ENCODE measurements around the gene ZFP36L2. TPM values are rescaled to one million over a fixed set of nuclear protein-coding genes. Genes with fewer than 3 reads are reported as not detected.

Gene ZFP36L2
- total RNA-seq, 4 donors from 2014 or later, result 50.9 to 83.2 (median 73.4) TPM

DNA sequence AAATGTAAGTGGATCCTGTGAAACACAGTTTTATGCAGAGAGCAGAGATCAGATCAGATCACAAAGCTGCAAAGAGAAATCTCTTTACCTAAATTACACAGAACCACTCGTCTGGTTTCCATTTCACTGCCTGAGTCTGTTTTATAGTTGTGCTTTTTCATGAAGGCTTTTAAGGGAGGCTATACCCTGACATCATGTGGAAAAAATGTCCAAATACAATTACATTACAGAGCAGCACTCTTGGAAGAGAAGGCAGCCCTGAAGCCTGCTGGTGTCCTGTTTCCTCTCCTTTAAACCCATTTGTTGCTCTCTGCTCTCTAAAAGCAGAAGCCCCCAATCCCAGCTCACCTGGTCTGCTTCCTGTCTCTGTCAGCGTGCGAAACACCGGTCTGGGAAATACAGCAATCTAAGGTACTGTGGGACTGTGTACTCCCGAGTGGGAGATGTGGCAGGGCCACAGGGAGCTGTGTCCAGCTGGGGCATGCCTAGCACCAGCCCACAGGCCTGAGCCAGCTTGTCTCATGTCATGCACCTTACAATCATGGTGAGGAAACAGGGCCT lies 24.8 kb upstream of the ZFP36L2 start:
- peak; percentile 83 for ATAC-seq

DNA sequence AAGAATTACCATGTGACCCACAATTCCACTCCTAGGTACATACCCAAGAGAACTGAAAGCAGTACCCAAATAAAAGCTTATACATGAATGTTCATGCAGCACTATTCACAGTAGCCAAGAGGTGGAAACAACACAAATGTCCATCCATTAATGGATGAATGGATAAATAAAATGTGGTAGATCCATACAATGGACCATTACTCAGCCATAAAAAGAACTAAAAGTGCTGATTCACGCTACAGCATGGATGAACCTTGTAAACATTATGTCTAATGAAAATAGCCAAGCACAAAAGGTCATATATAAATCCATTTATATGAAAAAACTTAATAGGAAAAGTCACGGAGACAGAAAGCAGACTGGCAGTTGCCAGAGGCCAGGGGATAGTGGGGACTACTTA lies 23.6 kb upstream of the ZFP36L2 start:
- H3K9me3 ChIP-seq, result no peaks in the 10 kb centered on the region
- ATAC-seq, result no peak
- H3K4me3 ChIP-seq, result no peak overlapping the region
- TF ChIP-seq, protein P1, sequence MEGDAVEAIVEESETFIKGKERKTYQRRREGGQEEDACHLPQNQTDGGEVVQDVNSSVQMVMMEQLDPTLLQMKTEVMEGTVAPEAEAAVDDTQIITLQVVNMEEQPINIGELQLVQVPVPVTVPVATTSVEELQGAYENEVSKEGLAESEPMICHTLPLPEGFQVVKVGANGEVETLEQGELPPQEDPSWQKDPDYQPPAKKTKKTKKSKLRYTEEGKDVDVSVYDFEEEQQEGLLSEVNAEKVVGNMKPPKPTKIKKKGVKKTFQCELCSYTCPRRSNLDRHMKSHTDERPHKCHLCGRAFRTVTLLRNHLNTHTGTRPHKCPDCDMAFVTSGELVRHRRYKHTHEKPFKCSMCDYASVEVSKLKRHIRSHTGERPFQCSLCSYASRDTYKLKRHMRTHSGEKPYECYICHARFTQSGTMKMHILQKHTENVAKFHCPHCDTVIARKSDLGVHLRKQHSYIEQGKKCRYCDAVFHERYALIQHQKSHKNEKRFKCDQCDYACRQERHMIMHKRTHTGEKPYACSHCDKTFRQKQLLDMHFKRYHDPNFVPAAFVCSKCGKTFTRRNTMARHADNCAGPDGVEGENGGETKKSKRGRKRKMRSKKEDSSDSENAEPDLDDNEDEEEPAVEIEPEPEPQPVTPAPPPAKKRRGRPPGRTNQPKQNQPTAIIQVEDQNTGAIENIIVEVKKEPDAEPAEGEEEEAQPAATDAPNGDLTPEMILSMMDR (IDR thresholded peaks at IDR 0.05), result no peak
- TF ChIP-seq POLR2A (IDR thresholded peaks at IDR 0.05) (no peak), EP300 (IDR thresholded peaks at IDR 0.05) (no peak)
- no peaks in the 10 kb centered on the region for H3K27me3 ChIP-seq
- peak overlapping the region; percentile 5 to 91 (median 73) for H3K27ac ChIP-seq
- no peaks in the 10 kb centered on the region for H3K36me3 ChIP-seq
- 87 to 93% methylated on average over 2 of the region's 2 CpGs for WGBS, 2 donors (ENCODE audit: low coverage in 1 of 2)
- H3K4me1 ChIP-seq, result peaks cover 3 to 22% (median 5%) of the 10 kb centered on the region in 3 donors

More for the DNA sequence above, 24.8 kb upstream of the ZFP36L2 start:
- H3K36me3 ChIP-seq, result peaks cover 0 to 3% of the 10 kb centered on the region in 2 donors
- peak overlapping the region; percentile 59 to 91 (median 85) for H3K27ac ChIP-seq
- 0 to 22% methylated on average over 1 to 2 of the region's 5 CpGs for WGBS, 2 donors (ENCODE audit: low coverage in 1 of 2)
- H3K4me3 ChIP-seq, result no peak overlapping the region
- TF ChIP-seq, protein P1 (IDR thresholded peaks at IDR 0.05), result no peak
- TF ChIP-seq EP300 (IDR thresholded peaks at IDR 0.05) (no peak), POLR2A (IDR thresholded peaks at IDR 0.05) (no peak), POLR2AphosphoS5 (IDR thresholded peaks at IDR 0.05) (no peak)
- no peaks in the 10 kb centered on the region for H3K27me3 ChIP-seq
- H3K4me1 ChIP-seq, result peaks cover 3 to 35% (median 12%) of the 10 kb centered on the region in 3 donors
- no peaks in the 10 kb centered on the region for H3K9me3 ChIP-seq

DNA sequence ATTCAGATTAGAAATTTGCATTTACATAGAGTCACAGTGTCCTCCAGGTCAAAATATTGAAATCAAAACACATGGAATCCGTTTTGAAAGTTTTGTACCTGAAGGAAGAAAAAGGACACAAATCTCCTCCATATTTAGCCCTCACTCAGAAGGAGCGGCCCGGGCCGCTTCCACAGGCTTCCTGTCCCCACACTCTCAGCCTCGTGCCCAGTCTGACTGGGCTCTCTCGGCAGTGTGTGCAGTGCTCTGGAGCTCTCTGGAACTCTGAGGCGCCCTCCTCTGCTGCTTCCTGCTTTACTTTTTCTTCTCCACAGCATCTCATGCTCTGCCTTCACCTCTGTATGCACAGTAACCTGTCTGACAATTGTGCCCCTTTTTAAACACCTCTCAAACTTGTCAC lies 22.2 kb upstream of the ZFP36L2 start:
- no peaks in the 10 kb centered on the region for H3K36me3 ChIP-seq
- H3K4me1 ChIP-seq, result peaks cover 3 to 21% (median 5%) of the 10 kb centered on the region in 3 donors
- 94 to 99% methylated on average over 7 of the region's 7 CpGs for WGBS, 2 donors (ENCODE audit: low coverage in 1 of 2)
- H3K27me3 ChIP-seq, result no peaks in the 10 kb centered on the region
- no peaks in the 10 kb centered on the region for H3K9me3 ChIP-seq
- no peak for ATAC-seq
- TF ChIP-seq POLR2A (IDR thresholded peaks at IDR 0.05), result no peak
- no peak for TF ChIP-seq EP300 (IDR thresholded peaks at IDR 0.05)
- TF ChIP-seq, protein P1 (IDR thresholded peaks at IDR 0.05), result no peak
- no peak for TF ChIP-seq POLR2AphosphoS5 (IDR thresholded peaks at IDR 0.05)
- H3K27ac ChIP-seq, result no peak overlapping the region
- no peak overlapping the region for H3K4me3 ChIP-seq

DNA sequence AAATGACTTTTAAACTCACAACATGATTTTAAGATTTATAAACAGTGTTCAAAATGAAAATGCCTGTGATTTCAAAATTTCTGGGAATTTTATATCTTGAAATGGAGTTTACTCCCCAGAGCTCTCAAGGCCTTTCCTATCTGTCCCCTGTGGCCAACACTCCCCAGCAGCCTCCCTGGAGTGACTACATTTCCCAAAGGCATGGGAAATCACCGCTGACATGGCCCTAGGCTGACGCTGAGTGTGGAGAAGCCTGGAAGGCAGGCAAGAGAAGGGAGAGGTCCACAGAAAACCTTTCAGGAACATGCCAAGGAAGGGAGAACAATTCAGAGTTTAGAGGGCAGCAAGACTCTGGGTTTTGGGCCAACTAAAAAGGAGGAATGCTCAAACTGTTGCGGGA lies 20.2 kb upstream of the ZFP36L2 start:
- Histone ChIP-seq H3K36me3 (no peaks in the 10 kb centered on the region), H3K27ac (no peak overlapping the region), H3K27me3 (no peaks in the 10 kb centered on the region), H3K4me3 (no peak overlapping the region), H3K4me1 (peaks cover 3 to 17% (median 5%) of the 10 kb centered on the region in 3 donors), H3K9me3 (no peaks in the 10 kb centered on the region)
- ATAC-seq, result no peak
- WGBS, 2 donors (ENCODE audit: low coverage in 1 of 2), result 94 to 100% methylated on average over 2 to 3 of the region's 3 CpGs
- TF ChIP-seq POLR2A (IDR thresholded peaks at IDR 0.05), result no peak
- no peak for TF ChIP-seq EP300 (IDR thresholded peaks at IDR 0.05)
- TF ChIP-seq POLR2AphosphoS5 (IDR thresholded peaks at IDR 0.05), result no peak
- TF ChIP-seq, protein P1 (IDR thresholded peaks at IDR 0.05), result no peak

DNA sequence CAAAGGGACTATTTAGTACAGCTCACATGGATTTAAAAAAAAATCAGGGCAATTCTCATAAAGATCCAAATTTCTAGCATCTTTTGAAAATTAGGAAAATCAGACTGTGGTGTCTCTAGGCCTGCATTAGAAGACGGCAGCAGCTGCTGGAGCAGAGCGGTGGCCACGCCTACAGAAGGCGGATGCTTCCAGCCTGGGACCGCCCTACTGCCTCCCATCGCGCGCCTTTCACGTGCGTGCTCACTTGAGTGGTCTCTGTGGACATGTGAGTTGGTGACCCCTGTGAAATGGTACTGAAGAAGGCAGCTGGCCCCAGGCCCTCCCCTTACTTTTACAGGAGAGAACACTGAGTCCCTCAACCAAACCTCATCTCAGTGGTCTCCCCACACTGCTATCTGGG lies 15.2 kb upstream of the ZFP36L2 start:
- Histone ChIP-seq H3K9me3 (no peaks in the 10 kb centered on the region), H3K36me3 (no peaks in the 10 kb centered on the region), H3K4me1 (peaks cover 0 to 15% (median 4%) of the 10 kb centered on the region in 3 donors), H3K27me3 (no peaks in the 10 kb centered on the region), H3K27ac (no peak overlapping the region), H3K4me3 (no peak overlapping the region)
- TF ChIP-seq, protein P1 (IDR thresholded peaks at IDR 0.05), result no peak
- no peak for TF ChIP-seq EP300 (IDR thresholded peaks at IDR 0.05)
- no peak for TF ChIP-seq POLR2AphosphoS5 (IDR thresholded peaks at IDR 0.05)
- TF ChIP-seq POLR2A (IDR thresholded peaks at IDR 0.05), result no peak
- ATAC-seq, result no peak
- WGBS, 2 donors (ENCODE audit: low coverage in 1 of 2), result 73 to 100% methylated on average over 3 of the region's 10 CpGs

All from gastroesophageal sphincter (tissue), 4 donors.